Measurements from ENCODE around the gene HSF5. TPM values are rescaled to one million over a fixed set of nuclear protein-coding genes. Genes with fewer than 3 reads are reported as not detected.

HSF5 gene
- total and polyA plus RNA-seq, 2 of the 13 experiments (the other 11 are each of a cell fraction or from before 2014, with no cell fraction given): not detected

DNA sequence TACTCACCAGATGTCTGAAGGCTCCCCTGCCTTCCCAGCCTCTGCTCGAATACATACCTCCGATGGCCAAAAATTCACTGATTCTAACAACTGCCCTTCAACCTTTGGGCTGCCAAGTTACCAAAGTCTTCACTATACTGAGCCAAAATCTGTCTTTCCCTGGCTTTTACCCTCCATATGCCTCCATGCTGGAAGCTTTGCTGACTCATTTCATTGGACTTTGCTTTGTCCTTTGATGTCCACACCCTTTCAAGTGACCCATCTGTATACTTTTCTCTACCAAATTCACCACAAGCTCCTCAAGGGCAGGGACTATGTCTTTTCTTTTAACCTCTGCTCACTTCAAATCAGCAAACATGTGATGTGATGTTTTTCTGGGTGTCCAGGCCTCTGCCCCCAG is 47.2 kb upstream of the HSF5 start (continued):
- TF ChIP-seq JUNB (CRISPR knock-in tag; IDR thresholded peaks at IDR 0.05; ENCODE audit: borderline replicate concordance) (peak; percentile 63; the same call in 1 of the 2 replicates), HNF4G (IDR thresholded peaks at IDR 0.05; ENCODE audit: borderline replicate concordance, low read depth, low read length) (peak; percentile 73), HNF4G (CRISPR knock-in tag; IDR thresholded peaks at IDR 0.05; ENCODE audit: borderline replicate concordance, low read depth) (no peak), GLI4 (CRISPR knock-in tag; IDR thresholded peaks at IDR 0.05; ENCODE audit: borderline replicate concordance) (no peak), RCOR2 (CRISPR knock-in tag; IDR thresholded peaks at IDR 0.05) (peak; percentile 24; the same call in 1 of the 2 replicates), ZNF709 (CRISPR knock-in tag; IDR thresholded peaks at IDR 0.05) (no peak), GATAD2A (CRISPR knock-in tag; IDR thresholded peaks at IDR 0.05) (peak; percentile 78), YY1 (IDR thresholded peaks at IDR 0.05; ENCODE audit: insufficient read depth, insufficient replicate concordance, low read depth, low read length) (peak; percentile 12), KLF15 (CRISPR knock-in tag; IDR thresholded peaks at IDR 0.05; ENCODE audit: borderline replicate concordance) (no peak), HNF4A (CRISPR knock-in tag; IDR thresholded peaks at IDR 0.05) (peak; percentile 82), SALL1 (CRISPR knock-in tag; IDR thresholded peaks at IDR 0.05) (peak; percentile 40; the same call in 1 of the 2 replicates), KLF16 (CRISPR knock-in tag; IDR thresholded peaks at IDR 0.05) (0 out of 4 replicates have a peak, but pooled peaks of 1 of the 2 experiments have one; percentile 14), NFKB2 (CRISPR knock-in tag; IDR thresholded peaks at IDR 0.05; ENCODE audit: borderline replicate concordance) (no peak), ZNF256 (CRISPR knock-in tag; conservative IDR thresholded peaks at IDR 0.05) (no peak), THAP11 (CRISPR knock-in tag; IDR thresholded peaks at IDR 0.05) (peak; percentile 17; the same call in 1 of the 2 replicates), ZNF30 (CRISPR knock-in tag; IDR thresholded peaks at IDR 0.05) (no peak)
- TF ChIP-seq, protein P1, sequence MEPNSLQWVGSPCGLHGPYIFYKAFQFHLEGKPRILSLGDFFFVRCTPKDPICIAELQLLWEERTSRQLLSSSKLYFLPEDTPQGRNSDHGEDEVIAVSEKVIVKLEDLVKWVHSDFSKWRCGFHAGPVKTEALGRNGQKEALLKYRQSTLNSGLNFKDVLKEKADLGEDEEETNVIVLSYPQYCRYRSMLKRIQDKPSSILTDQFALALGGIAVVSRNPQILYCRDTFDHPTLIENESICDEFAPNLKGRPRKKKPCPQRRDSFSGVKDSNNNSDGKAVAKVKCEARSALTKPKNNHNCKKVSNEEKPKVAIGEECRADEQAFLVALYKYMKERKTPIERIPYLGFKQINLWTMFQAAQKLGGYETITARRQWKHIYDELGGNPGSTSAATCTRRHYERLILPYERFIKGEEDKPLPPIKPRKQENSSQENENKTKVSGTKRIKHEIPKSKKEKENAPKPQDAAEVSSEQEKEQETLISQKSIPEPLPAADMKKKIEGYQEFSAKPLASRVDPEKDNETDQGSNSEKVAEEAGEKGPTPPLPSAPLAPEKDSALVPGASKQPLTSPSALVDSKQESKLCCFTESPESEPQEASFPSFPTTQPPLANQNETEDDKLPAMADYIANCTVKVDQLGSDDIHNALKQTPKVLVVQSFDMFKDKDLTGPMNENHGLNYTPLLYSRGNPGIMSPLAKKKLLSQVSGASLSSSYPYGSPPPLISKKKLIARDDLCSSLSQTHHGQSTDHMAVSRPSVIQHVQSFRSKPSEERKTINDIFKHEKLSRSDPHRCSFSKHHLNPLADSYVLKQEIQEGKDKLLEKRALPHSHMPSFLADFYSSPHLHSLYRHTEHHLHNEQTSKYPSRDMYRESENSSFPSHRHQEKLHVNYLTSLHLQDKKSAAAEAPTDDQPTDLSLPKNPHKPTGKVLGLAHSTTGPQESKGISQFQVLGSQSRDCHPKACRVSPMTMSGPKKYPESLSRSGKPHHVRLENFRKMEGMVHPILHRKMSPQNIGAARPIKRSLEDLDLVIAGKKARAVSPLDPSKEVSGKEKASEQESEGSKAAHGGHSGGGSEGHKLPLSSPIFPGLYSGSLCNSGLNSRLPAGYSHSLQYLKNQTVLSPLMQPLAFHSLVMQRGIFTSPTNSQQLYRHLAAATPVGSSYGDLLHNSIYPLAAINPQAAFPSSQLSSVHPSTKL (CRISPR knock-in tag; IDR thresholded peaks at IDR 0.05): peak; percentile 78
- TF ChIP-seq, protein P2, sequence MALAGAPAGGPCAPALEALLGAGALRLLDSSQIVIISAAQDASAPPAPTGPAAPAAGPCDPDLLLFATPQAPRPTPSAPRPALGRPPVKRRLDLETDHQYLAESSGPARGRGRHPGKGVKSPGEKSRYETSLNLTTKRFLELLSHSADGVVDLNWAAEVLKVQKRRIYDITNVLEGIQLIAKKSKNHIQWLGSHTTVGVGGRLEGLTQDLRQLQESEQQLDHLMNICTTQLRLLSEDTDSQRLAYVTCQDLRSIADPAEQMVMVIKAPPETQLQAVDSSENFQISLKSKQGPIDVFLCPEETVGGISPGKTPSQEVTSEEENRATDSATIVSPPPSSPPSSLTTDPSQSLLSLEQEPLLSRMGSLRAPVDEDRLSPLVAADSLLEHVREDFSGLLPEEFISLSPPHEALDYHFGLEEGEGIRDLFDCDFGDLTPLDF (CRISPR knock-in tag; IDR thresholded peaks at IDR 0.05): no peak
- TF ChIP-seq, protein P3, sequence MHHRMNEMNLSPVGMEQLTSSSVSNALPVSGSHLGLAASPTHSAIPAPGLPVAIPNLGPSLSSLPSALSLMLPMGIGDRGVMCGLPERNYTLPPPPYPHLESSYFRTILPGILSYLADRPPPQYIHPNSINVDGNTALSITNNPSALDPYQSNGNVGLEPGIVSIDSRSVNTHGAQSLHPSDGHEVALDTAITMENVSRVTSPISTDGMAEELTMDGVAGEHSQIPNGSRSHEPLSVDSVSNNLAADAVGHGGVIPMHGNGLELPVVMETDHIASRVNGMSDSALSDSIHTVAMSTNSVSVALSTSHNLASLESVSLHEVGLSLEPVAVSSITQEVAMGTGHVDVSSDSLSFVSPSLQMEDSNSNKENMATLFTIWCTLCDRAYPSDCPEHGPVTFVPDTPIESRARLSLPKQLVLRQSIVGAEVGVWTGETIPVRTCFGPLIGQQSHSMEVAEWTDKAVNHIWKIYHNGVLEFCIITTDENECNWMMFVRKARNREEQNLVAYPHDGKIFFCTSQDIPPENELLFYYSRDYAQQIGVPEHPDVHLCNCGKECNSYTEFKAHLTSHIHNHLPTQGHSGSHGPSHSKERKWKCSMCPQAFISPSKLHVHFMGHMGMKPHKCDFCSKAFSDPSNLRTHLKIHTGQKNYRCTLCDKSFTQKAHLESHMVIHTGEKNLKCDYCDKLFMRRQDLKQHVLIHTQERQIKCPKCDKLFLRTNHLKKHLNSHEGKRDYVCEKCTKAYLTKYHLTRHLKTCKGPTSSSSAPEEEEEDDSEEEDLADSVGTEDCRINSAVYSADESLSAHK (CRISPR knock-in tag; IDR thresholded peaks at IDR 0.05; ENCODE audit: borderline replicate concordance): no peak
- TF ChIP-seq, protein P4, sequence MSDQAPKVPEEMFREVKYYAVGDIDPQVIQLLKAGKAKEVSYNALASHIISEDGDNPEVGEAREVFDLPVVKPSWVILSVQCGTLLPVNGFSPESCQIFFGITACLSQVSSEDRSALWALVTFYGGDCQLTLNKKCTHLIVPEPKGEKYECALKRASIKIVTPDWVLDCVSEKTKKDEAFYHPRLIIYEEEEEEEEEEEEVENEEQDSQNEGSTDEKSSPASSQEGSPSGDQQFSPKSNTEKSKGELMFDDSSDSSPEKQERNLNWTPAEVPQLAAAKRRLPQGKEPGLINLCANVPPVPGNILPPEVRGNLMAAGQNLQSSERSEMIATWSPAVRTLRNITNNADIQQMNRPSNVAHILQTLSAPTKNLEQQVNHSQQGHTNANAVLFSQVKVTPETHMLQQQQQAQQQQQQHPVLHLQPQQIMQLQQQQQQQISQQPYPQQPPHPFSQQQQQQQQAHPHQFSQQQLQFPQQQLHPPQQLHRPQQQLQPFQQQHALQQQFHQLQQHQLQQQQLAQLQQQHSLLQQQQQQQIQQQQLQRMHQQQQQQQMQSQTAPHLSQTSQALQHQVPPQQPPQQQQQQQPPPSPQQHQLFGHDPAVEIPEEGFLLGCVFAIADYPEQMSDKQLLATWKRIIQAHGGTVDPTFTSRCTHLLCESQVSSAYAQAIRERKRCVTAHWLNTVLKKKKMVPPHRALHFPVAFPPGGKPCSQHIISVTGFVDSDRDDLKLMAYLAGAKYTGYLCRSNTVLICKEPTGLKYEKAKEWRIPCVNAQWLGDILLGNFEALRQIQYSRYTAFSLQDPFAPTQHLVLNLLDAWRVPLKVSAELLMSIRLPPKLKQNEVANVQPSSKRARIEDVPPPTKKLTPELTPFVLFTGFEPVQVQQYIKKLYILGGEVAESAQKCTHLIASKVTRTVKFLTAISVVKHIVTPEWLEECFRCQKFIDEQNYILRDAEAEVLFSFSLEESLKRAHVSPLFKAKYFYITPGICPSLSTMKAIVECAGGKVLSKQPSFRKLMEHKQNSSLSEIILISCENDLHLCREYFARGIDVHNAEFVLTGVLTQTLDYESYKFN (CRISPR knock-in tag; conservative IDR thresholded peaks at IDR 0.05): peak; percentile 69

Measured in HepG2 (cell line).